Pancreas (tissue), 10 donors: Measurements from ENCODE around the gene ST6GALNAC3. TPM values are rescaled to one million over a fixed set of nuclear protein-coding genes. Genes with fewer than 3 reads are reported as not detected.

Source experiments
- ATAC-seq, 4 donors: fragments of 200-7000 bp; cut with Tn5 transposase; one replicate each; pipeline versions ENCODE4 v1.8.0 to v1.9.1; 2020; ENCODE audit warnings: mild to moderate bottlenecking in 4 of 4, moderate library complexity in 4 of 4
- DNase-seq, 6 donors: peaks; one replicate each; pipeline ENCODE4 v3.0.0-alpha.2; 2020
- FAIRE-seq: peaks from 2 replicates; lab custom pipeline; 2012; peaks lifted over from hg19 to GRCh38; lab: Jason Lieb, UNC
- H3K27ac ChIP-seq, 4 donors: fragments of 200-600 bp; sonication (generic); 1 replicate in 3 of 4; 2 replicates in 1 of 4; pipeline versions ENCODE4 v1.5.0 to v1.8.0; 2020
- H3K27me3 ChIP-seq, 4 donors: fragments of 200-600 bp; one replicate each; pipeline ENCODE4 v1.8.0; 2021
- H3K36me3 ChIP-seq, 3 donors: fragments of 200-600 bp; sonication (generic) in 1 of 3; one replicate each; pipeline versions ENCODE4 v1.5.0 to v1.8.0; 2020 to 2021
- H3K4me1 ChIP-seq, 3 donors: fragments of 200-600 bp; one replicate each; pipeline ENCODE4 v1.8.0; 2021
- H3K4me3 ChIP-seq, 4 donors: fragments of 200-600 bp; sonication (generic) in 2 of 4; one replicate each; pipeline versions ENCODE4 v1.5.0 to v1.8.0; 2020 to 2021
- H3K9me3 ChIP-seq, 4 donors: fragments of 200-600 bp; one replicate each; pipeline ENCODE4 v1.8.0; 2021
- CTCF ChIP-seq, 4 donors: fragments of 200-600 bp; sonication (generic) in 3 of 4; IDR thresholded peaks; one replicate each; pipeline versions ENCODE4 v1.5.0 to v1.8.0; 2021; ENCODE audit warnings: antibody characterized with exemption in 4 of 4
- WGBS, 2 donors: extraction: QIAGEN DNeasy Blood & Tissue Kit; methylation state at CpG; one replicate each; pipeline ENCODE4 v1.1.7; 2013; 5-methylcytosine and 5-hydroxymethylcytosine counted together
- intact Hi-C, 3 donors: fragments of 100-400 bp; cut with DNase I; formaldehyde crosslinking; loops; one replicate each; pipeline versions ENCODE4 v1.11.1 to v1.14.2; 2022
- polyA plus RNA-seq, 2 donors: library from polyadenylated mRNA; stranded (reverse); fragments of 200-250 nt; gene quantifications; one replicate each; pipeline ENCODE4 v1.2.3, GENCODE V29; 2013
- total RNA-seq, 6 donors: library from RNA; stranded (reverse); fragmentation: NEBNext Ultra II Directional in 4 of 6; extraction: Animal tissue kit (Norgen Biotek cat#: 25700) in 4 of 6; gene quantifications; one replicate each; pipeline versions ENCODE4 v1.2.1 to v1.2.4, GENCODE V29; 2021 to 2023
- donor health status: healthy with polysubstance abuse.
- donor health status: DM: no; HTN: no; CAD: no; lungs with moderate emphysema.
- donor health status: DM: no; HTN: no; CAD: no.
- donor health status: control.
- donor health status: control.
- donor health status: Bipolar disorder and iron deficiency.
- donor health status: DM: yes; HTN: yes; CAD: no.
- donor health status: DM: no; HTN: no; CAD: no.
- donor health status: DM: no; HTN: no; CAD: no.
- donor health status: DM: yes; HTN: yes; CAD: no.

ST6GALNAC3 gene
- total and polyA plus RNA-seq, 8 donors = 0.35 to 2.0 (median 0.80) TPM

GRCh38 chr1:76463849-76464248 is 389.3 kb downstream of the ST6GALNAC3 start:
- FAIRE-seq (no peak), DNase-seq (no peak), ATAC-seq (no peak)
- no peak for TF ChIP-seq CTCF (IDR thresholded peaks at IDR 0.05)
- Histone ChIP-seq H3K27me3 (no peaks in the 10 kb centered on the region), H3K9me3 (no peaks in the 10 kb centered on the region), H3K4me1 (no peaks in the 10 kb centered on the region), H3K36me3 (no peaks in the 10 kb centered on the region), H3K27ac (no peak overlapping the region), H3K4me3 (no peak overlapping the region)
- intact Hi-C loops = no loop called here
- WGBS, 2 donors = 62 to 65% methylated on average over 3 of the region's 3 CpGs

- WGBS, 2 donors = 75 to 93% methylated on average over 2 of the region's 2 CpGs
- H3K9me3 ChIP-seq = no peaks in the 10 kb centered on the region
- ATAC-seq (no peak), FAIRE-seq (no peak), DNase-seq (no peak)
- H3K4me3 ChIP-seq = no peak overlapping the region
- H3K4me1 ChIP-seq = no peaks in the 10 kb centered on the region
- no peaks in the 10 kb centered on the region for H3K36me3 ChIP-seq
- TF ChIP-seq CTCF (IDR thresholded peaks at IDR 0.05) = no peak
- no peak overlapping the region for H3K27ac ChIP-seq
- intact Hi-C loops = no loop called here
- H3K27me3 ChIP-seq = no peaks in the 10 kb centered on the region
These were observed 390.5 kb downstream of the ST6GALNAC3 start for GRCh38 chr1:76465030-76465429.

DNA sequence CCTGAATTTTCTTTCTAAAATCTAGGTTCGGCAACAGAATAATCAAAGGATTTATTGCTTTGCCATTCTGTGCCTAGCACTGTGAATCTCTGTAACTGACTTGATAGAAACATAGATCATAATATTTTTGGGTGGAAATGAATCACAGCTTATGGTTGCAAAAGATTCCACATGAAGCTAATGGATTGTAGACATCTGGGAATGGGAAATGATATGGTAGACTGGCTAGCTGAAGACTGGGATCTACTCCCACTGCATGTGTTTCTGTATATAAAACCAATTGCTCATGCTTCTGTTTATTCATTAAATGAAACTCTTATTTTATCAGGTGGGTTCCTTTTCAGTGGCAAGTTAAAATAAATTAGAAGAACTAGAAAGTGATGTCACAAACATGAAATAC is 395.6 kb downstream of the ST6GALNAC3 start:
- no peak for ATAC-seq
- Histone ChIP-seq H3K4me3 (no peak overlapping the region), H3K4me1 (no peaks in the 10 kb centered on the region), H3K27ac (no peak overlapping the region), H3K27me3 (no peaks in the 10 kb centered on the region), H3K36me3 (no peaks in the 10 kb centered on the region), H3K9me3 (no peaks in the 10 kb centered on the region)
- WGBS, 2 donors = 80 to 97% methylated on average over 1 of the region's 1 CpG
- no peak for TF ChIP-seq CTCF (IDR thresholded peaks at IDR 0.05)
- intact Hi-C loops = no loop called here
- DNase-seq = no peak
- no peak for FAIRE-seq

DNA sequence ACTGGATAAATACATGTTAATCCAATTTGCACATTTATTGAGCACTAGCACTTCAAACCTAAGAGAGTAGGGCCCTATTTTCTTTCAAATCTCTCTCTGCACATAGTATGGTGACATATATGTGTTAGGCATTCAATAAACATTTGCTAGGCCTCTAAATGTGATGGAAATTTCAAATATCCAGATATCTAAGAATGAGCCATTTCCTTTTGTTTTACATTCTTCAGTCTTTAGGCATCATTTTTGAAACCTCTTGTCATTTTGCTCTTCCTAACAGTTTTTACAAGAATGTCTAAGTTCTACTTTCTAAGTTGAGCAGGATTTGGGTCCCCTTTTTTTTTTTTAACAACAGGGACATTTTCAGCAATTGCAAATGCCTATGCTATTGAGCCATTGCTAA is 397.0 kb downstream of the ST6GALNAC3 start:
- DNase-seq = no peak
- H3K4me3 ChIP-seq = no peak overlapping the region
- H3K9me3 ChIP-seq = no peaks in the 10 kb centered on the region
- H3K4me1 ChIP-seq = no peaks in the 10 kb centered on the region
- no peak for TF ChIP-seq CTCF (IDR thresholded peaks at IDR 0.05)
- no peak overlapping the region for H3K27ac ChIP-seq
- ATAC-seq = no peak
- no peaks in the 10 kb centered on the region for H3K27me3 ChIP-seq
- intact Hi-C loops = no loop called here
- H3K36me3 ChIP-seq = no peaks in the 10 kb centered on the region
- no peak for FAIRE-seq

- no peaks in the 10 kb centered on the region for H3K9me3 ChIP-seq
- 48 to 59% methylated on average over 1 of the region's 1 CpG for WGBS, 2 donors
- H3K4me1 ChIP-seq = no peaks in the 10 kb centered on the region
- intact Hi-C loops = no loop called here
- H3K27me3 ChIP-seq = no peaks in the 10 kb centered on the region
- no peaks in the 10 kb centered on the region for H3K36me3 ChIP-seq
- no peak for TF ChIP-seq CTCF (IDR thresholded peaks at IDR 0.05)
- no peak for DNase-seq
- H3K4me3 ChIP-seq = no peak overlapping the region
- no peak for ATAC-seq
- H3K27ac ChIP-seq = no peak overlapping the region
- no peak for FAIRE-seq
These were observed 399.0 kb downstream of the ST6GALNAC3 start for GRCh38 chr1:76473591-76473990.
